B cell (primary cell): ENCODE measurements around the gene BCL2. TPM values are rescaled to one million over a fixed set of nuclear protein-coding genes. Genes with fewer than 3 reads are reported as not detected.

ENCODE experiments used
- ATAC-seq: fragments of 200-7000 bp; cut with Tn5 transposase; one replicate; pipeline ENCODE4 v1.10.0; 2021; ENCODE audit warnings: low read depth, mild to moderate bottlenecking, moderate number of reproducible peaks, moderate library complexity
- CTCF ChIA-PET: fragments of 350-600 bp; sonication (Branson Sonifier 250); formaldehyde crosslinking; loops from one replicate; lab custom pipeline; 2021; ENCODE audit warnings: antibody characterized with exemption, inconsistent platforms; lab: Charles Lee
- POLR2A ChIA-PET: fragments of 350-600 bp; sonication (Branson Sonifier 250); formaldehyde crosslinking; loops from one replicate; lab custom pipeline; 2021; ENCODE audit warnings: antibody characterized with exemption; lab: Charles Lee
- DNase-seq: peaks from one replicate; pipeline ENCODE4 v3.0.0; 2013
- H2AFZ ChIP-seq: 2 replicates; pipeline ENCODE4 v1.6.1; 2012; ENCODE audit warnings: mild to moderate bottlenecking, low read depth, low read length; ENCODE audit not compliant: insufficient read depth, poor library complexity, severe bottlenecking
- H3K27ac ChIP-seq, 2 donors: 1 replicate in 1 of 2; 2 replicates in 1 of 2; pipeline ENCODE4 v1.5.1; 2012 to 2013; ENCODE audit warnings: low read length in 2 of 2, mild to moderate bottlenecking in 2 of 2, moderate library complexity in 1 of 2
- H3K27me3 ChIP-seq, 4 experiments: fragments of 200-600 bp in 1 of 4; sonication (generic) in 1 of 4; replicated peaks in 1 of 4; 1 replicate in 2 of 4; 2 replicates in 2 of 4; pipeline versions ENCODE4 v1.6.1 to v1.7.0; 2013 to 2016; ENCODE audit warnings: low read length in 3 of 4, mild to moderate bottlenecking in 2 of 4, mixed read lengths in 1 of 4, moderate library complexity in 1 of 4; ENCODE audit not compliant: insufficient read depth in 4 of 4, control insufficient read depth in 3 of 4; ENCODE audit errors: control extremely low read depth in 1 of 4
- H3K36me3 ChIP-seq, 2 experiments: replicated peaks in 1 of 2; 1 replicate in 1 of 2; 2 replicates in 1 of 2; pipeline versions ENCODE4 v1.6.1 to v1.7.1; 2013; ENCODE audit warnings: low read length in 1 of 2; ENCODE audit not compliant: insufficient read depth in 2 of 2, control insufficient read depth in 1 of 2; ENCODE audit errors: control extremely low read depth in 1 of 2, extremely low read depth in 1 of 2
- H3K4me1 ChIP-seq, 2 donors: fragments of 200-600 bp in 1 of 2; sonication (generic) in 1 of 2; 1 replicate in 1 of 2; 2 replicates in 1 of 2; pipeline versions ENCODE4 v1.5.1 to v1.6.1; 2013 to 2017; ENCODE audit warnings: low read length in 2 of 2; ENCODE audit not compliant: control insufficient read depth in 2 of 2, insufficient read depth in 2 of 2
- H3K4me2 ChIP-seq: replicated peaks from 2 replicates; pipeline ENCODE3; 2012; ENCODE audit warnings: mild to moderate bottlenecking, low read depth, low read length; ENCODE audit not compliant: poor library complexity, severe bottlenecking
- H3K4me3 ChIP-seq, 5 experiments: fragments of 200-600 bp in 1 of 5; sonication (generic) in 1 of 5; 1 replicate in 3 of 5; 2 replicates in 2 of 5; pipeline versions ENCODE4 v1.5.1 to v1.7.0; 2011 to 2016; ENCODE audit warnings: low read length in 4 of 5, mild to moderate bottlenecking in 4 of 5, low read depth in 2 of 5, control low read depth in 1 of 5, moderate library complexity in 1 of 5; ENCODE audit not compliant: insufficient read depth in 1 of 5; ENCODE audit errors: control extremely low read depth in 1 of 5, extremely low read depth in 1 of 5
- H3K79me2 ChIP-seq: fragments of 200-600 bp; sonication (generic); one replicate; pipeline ENCODE4 v1.6.0; 2016; ENCODE audit warnings: low read length; ENCODE audit not compliant: control insufficient read depth, insufficient read depth
- H3K9ac ChIP-seq: fragments of 200-600 bp; sonication (generic); 2 replicates; pipeline ENCODE4 v1.6.1; 2017; ENCODE audit warnings: mild to moderate bottlenecking, low read length, moderate library complexity
- H3K9me3 ChIP-seq, 3 donors: one replicate each; pipeline versions ENCODE4 v1.6.1 to v1.7.1; 2013; ENCODE audit warnings: low read length in 2 of 3; ENCODE audit not compliant: control insufficient read depth in 2 of 3, insufficient read depth in 1 of 3; ENCODE audit errors: control extremely low read depth in 1 of 3
- H4K20me1 ChIP-seq: 2 replicates; pipeline ENCODE4 v1.6.0; 2012; ENCODE audit warnings: mild to moderate bottlenecking, low read length; ENCODE audit not compliant: insufficient read depth, control insufficient read depth, poor library complexity, severe bottlenecking
- H3K27ac Mint-ChIP-seq: one replicate; pipeline ENCODE4 v1.8.0; 2021; ENCODE audit warnings: mixed read lengths
- H3K27me3 Mint-ChIP-seq: one replicate; pipeline ENCODE4 v1.8.0; 2021; ENCODE audit warnings: mixed read lengths
- H3K4me1 Mint-ChIP-seq: one replicate; pipeline ENCODE4 v1.8.0; 2021; ENCODE audit warnings: mixed read lengths
- H3K4me3 Mint-ChIP-seq: one replicate; pipeline ENCODE4 v1.8.0; 2021; ENCODE audit warnings: mixed read lengths
- H3K9me3 Mint-ChIP-seq: one replicate; pipeline ENCODE4 v1.8.0; 2022; ENCODE audit warnings: mixed read lengths; ENCODE audit not compliant: insufficient read depth
- EZH2 ChIP-seq: IDR thresholded peaks from 2 replicates; pipeline ENCODE4 v1.6.1; 2012; ENCODE audit warnings: borderline replicate concordance, low read depth, mild to moderate bottlenecking, moderate library complexity, low read length; ENCODE audit not compliant: insufficient read depth, poor library complexity, severe bottlenecking
- WGBS: methylation state at CpG from one replicate; pipeline ENCODE4 v1.1.5; 2013; ENCODE audit warnings: missing lambda C conversion rate; ENCODE audit not compliant: insufficient coverage; 5-methylcytosine and 5-hydroxymethylcytosine counted together
- intact Hi-C: fragments of 100-400 bp; cut with micrococcal nuclease; formaldehyde crosslinking; loops from one replicate; pipeline ENCODE4 v1.10.0; 2022
- polyA plus RNA-seq: library from polyadenylated mRNA; depleted of rRNA; stranded (reverse); fragments of >200 nt; gene quantifications from 2 replicates; pipeline ENCODE4 v1.2.3, GENCODE V29; 2012
- total RNA-seq, 2 donors: library from RNA; stranded (reverse); fragments of 120-200 nt in 1 of 2; gene quantifications; 1 replicate in 1 of 2; 2 replicates in 1 of 2; pipeline versions ENCODE4 v1.2.3 to v1.2.4, GENCODE V29; 2013 to 2022
- TF ChIP-seq, protein P1 (sequence below): fragments of 200-600 bp; IDR thresholded peaks from one replicate; pipeline ENCODE4 v1.8.0; 2022; ENCODE audit warnings: antibody characterized with exemption, mild to moderate bottlenecking

BCL2 gene
- total and polyA plus RNA-seq, 2 donors (not counting 1 experiment from before 2014, with no cell fraction given): 27.6 to 144 TPM

DNA sequence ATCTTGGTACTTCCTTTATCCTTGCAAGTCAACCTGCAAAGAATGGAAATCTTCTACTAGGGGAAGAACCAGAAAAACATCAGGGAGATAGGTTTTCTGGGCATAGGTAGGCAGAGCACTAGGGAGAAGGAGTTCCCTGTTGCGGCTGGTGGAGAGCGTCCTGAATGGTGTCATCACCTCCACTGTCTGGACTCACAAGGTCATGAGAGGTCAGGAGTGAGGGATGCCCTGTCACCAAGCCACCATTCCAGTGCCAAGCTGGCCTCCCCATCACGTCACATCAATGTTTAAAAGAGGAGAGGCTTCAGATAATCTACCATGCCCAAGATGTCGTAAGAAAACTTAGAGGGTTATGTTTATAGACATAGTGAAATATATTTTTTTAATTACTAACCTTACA, 72.1 kb downstream of the BCL2 start:
- Histone ChIP-seq H3K27me3 (no peaks in the 10 kb centered on the region), H3K27ac (no peak overlapping the region), H3K79me2 (peaks cover 94% of the 10 kb centered on the region), H2AFZ (no peak overlapping the region), H3K4me2 (no peak overlapping the region), H3K4me3 (no peak overlapping the region), H3K9ac (no peak overlapping the region), H3K9me3 (no peaks in the 10 kb centered on the region), H4K20me1 (peaks cover 27% of the 10 kb centered on the region), H3K4me1 (peaks cover 3 to 10% of the 10 kb centered on the region in 2 donors), H3K36me3 (peaks cover 0 to 4% of the 10 kb centered on the region in 2 experiments)
- ChIA-PET POLR2A (no interaction called here), CTCF (no interaction called here)
- TF ChIP-seq EZH2: no peak
- TF ChIP-seq, protein P1, sequence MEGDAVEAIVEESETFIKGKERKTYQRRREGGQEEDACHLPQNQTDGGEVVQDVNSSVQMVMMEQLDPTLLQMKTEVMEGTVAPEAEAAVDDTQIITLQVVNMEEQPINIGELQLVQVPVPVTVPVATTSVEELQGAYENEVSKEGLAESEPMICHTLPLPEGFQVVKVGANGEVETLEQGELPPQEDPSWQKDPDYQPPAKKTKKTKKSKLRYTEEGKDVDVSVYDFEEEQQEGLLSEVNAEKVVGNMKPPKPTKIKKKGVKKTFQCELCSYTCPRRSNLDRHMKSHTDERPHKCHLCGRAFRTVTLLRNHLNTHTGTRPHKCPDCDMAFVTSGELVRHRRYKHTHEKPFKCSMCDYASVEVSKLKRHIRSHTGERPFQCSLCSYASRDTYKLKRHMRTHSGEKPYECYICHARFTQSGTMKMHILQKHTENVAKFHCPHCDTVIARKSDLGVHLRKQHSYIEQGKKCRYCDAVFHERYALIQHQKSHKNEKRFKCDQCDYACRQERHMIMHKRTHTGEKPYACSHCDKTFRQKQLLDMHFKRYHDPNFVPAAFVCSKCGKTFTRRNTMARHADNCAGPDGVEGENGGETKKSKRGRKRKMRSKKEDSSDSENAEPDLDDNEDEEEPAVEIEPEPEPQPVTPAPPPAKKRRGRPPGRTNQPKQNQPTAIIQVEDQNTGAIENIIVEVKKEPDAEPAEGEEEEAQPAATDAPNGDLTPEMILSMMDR: no peak
- DNase-seq (no peak), ATAC-seq (no peak)
- no peak overlapping the region for H3K4me3 Mint-ChIP-seq
- H3K27me3 Mint-ChIP-seq: no peaks in the 10 kb centered on the region
- H3K27ac Mint-ChIP-seq: no peak overlapping the region
- H3K9me3 Mint-ChIP-seq: no peaks in the 10 kb centered on the region
- WGBS: 100% methylated on average over 2 of the region's 4 CpGs
- intact Hi-C loops: no loop called here
- H3K4me1 Mint-ChIP-seq: peaks cover 39% of the 10 kb centered on the region

DNA sequence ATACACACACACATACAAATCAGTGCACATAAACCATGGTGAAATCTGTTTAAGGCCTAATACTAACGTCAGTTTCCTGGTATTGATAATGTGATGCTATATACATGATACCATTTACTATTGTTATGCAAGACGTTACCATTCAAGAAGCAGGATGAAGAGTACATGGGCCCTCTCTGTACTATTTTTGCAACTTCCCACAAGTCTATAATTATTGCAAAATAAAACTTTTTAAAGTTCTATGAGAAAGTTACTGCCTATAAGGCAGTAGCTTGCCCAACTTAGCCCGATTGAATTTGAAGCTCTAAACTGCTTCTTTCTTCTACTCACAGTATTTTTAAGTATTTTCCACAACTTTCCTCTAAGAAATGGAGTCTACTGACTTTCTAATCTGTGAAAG, 74.0 kb downstream of the BCL2 start:
- Histone ChIP-seq H3K36me3 (peaks cover 0 to 9% of the 10 kb centered on the region in 2 experiments), H2AFZ (no peak overlapping the region), H4K20me1 (peaks cover 21% of the 10 kb centered on the region), H3K9me3 (no peaks in the 10 kb centered on the region), H3K4me2 (no peak overlapping the region), H3K79me2 (peaks cover 90% of the 10 kb centered on the region), H3K27me3 (no peaks in the 10 kb centered on the region), H3K9ac (no peak overlapping the region), H3K4me1 (peaks cover 3 to 9% of the 10 kb centered on the region in 2 donors), H3K4me3 (no peak overlapping the region), H3K27ac (no peak overlapping the region)
- no peak for DNase-seq
- no CpG with 5 or more reads among the region's 3 CpGs for WGBS
- ChIA-PET CTCF (interaction anchor here (1.5 kb wide), 1 partner anchor 84 kb away, joined by 3 read pairs; no protein-coding TSS in a partner anchor), POLR2A (no interaction called here)
- TF ChIP-seq, protein P1: no peak
- TF ChIP-seq EZH2: no peak
- H3K9me3 Mint-ChIP-seq: no peaks in the 10 kb centered on the region
- H3K27ac Mint-ChIP-seq: no peak overlapping the region
- ATAC-seq: no peak
- H3K4me3 Mint-ChIP-seq: no peak overlapping the region
- intact Hi-C loops: no loop called here
- H3K27me3 Mint-ChIP-seq: no peaks in the 10 kb centered on the region
- H3K4me1 Mint-ChIP-seq: peaks cover 46% of the 10 kb centered on the region
